ENCODE results near the gene METTL25B.

METTL25B gene

DNA sequence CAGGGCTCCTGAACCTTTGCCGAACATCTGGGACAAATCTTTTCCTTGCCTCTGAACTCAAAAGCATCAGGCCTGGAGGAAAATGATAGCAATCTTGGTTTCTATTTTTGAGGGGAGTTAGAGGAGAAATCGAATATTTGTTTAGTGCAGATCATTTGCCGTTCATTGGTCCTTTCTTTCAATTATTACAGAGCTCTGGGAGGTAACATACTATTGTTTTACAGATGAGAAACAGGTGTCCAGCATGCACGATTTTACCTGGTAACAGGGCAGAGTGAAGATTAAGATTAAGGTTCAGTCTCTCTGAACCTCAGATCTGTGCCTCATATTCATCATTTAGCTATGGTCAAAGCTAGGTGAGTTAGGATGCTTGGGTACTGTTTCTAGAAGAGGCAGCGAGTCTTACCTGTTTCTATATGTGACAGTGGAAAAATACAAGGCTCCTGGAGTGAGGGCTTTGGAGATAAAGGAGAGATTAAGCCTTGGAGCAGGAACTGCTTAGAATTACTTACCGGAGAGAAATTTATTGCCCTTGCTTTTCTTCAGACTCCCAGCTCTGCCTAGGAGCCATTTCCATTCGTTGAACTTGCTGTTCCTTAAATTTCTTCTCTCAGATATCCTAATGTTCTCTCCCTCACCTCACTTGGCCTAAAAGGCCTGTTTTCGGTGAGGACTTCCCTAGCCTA is 40.5 kb downstream of the METTL25B start:
- DNase-seq (ENCODE audit: low spot score), result no peak

DNA sequence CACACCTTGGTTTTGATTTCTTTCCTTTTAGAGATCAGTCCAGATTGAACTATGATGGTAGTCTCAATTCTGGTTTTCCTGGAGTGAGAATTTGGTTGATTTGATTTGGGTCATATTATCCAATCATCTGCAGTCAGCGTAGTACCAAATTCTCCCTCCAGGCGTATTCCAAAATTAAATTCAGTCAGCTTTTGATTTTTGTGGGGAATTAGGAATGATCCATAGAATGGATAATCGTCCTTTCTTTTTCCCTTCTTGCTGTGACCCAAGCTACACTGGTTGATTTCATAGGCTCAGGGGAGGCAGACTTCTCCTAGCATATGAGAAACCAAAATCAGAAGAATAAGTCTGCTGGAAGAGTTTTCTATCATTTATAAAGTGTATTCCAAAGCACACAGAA is 44.0 kb downstream of the METTL25B start:
- no peak for DNase-seq (ENCODE audit: low spot score)

DNA sequence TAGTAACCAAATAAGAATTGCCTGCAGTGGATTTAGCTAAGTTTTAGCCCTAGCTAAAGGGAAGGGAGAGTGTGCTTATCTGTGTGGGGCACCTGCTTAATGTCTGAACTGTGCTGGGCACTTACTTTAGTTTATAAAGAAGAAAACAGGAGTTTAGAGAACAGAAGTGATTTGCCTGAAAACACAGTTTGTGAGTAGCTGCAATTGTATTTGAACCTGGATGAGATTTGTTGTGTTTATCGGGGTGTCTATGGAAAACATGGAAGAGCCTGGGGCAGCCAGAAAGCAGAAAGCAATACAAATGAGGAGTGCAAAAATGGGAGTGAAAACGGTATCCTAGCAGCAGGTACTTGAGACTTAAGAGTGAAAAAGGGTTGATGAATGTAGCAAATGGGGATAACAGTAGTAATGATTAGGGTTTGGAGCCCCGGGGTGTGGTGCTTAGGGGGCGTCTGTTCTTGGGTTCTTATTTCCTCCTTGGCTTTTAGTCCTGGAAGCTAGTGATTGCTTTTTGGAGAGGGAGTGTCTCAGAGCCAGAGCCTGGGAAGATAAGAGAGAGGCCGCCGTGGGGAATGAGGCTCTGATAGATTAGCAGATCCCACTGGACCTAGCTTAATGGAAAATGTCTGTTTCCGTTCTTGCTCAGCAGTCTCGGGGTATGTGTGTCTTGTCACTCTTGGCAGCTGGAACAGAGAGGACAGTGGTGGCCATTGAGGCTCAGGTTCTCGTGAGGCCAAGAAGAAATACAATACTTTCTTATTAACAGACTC is 44.6 kb downstream of the METTL25B start:
- DNase-seq (ENCODE audit: low spot score), result no peak

DNA sequence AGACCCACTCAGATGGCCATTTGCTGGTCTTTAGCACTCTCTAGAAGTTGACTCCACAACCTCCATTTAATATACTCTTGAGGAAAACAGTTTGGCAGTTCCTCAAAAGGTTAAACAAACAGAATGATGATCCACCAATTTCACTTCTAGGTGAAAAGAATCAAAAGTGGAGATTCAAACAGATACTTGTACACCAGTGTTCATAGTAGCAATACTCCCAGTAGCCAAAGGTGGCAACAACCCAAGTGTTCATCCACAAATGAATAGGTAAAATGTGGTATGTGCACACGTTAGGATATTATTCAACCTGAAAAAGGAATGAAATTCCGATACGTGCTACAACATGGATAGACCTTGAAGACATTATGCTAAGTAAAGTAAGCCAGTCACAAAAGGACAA is 45.3 kb downstream of the METTL25B start:
- no peak for DNase-seq (ENCODE audit: low spot score)

DNA sequence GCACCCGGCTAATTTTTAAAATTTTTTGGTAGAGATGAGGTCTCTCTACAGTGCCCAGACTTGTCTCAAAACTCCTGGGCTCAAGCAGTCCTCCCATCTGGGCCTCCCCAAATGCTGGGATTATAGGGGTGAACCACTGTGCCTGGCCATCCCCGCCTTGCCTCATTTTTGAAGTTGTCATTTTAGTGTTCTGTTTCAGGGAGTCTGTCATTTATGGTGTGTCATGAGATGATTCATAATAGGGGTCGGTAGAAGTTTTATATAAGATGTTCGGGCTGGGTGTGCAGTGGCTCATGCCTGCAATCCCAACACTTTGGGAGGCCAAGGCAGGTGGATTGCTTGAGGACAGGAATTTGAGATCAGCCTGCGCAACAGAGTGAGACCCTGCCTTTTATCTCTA is 47.5 kb downstream of the METTL25B start:
- DNase-seq (ENCODE audit: low spot score), result no peak

DNA sequence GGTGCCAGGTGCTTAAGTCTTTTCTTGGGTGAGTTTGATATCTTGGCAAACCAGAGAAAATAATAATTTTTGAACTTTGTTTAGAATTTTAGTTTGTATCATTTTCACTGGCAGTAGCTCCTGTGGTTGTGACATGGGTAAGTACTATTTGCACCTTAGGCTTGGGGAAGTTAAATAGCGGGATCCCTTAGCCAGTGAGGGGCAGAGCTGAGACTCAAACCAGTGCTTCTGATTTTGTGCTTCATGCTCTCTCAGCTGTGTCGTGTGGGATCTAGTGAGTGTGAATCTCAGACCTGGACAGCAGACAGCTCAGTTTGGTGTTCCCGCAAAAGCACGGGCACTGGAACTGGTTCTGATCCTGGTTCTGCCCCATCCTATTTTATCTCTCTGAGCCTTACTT is 48.7 kb downstream of the METTL25B start:
- no peak for DNase-seq (ENCODE audit: low spot score)

DNA sequence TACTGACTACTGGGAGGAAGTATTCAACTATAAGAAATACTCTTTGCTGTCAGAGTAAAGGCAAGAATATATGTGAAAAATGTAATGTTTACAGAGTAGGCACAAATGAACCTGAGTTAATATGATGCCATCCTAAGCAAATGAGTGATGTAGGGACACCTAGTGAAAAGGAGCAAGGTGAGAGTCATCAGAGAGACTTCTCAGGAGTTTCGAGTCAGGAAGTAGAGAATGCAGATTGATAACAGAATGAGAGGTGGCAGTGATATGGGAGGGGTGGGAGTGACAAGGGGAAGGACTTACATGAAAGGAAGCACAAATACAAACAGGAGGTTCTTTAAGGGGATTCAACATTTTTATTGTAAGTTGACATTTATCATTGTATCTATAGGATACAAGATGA is 49.3 kb downstream of the METTL25B start:
- no peak for DNase-seq (ENCODE audit: low spot score)

DNA sequence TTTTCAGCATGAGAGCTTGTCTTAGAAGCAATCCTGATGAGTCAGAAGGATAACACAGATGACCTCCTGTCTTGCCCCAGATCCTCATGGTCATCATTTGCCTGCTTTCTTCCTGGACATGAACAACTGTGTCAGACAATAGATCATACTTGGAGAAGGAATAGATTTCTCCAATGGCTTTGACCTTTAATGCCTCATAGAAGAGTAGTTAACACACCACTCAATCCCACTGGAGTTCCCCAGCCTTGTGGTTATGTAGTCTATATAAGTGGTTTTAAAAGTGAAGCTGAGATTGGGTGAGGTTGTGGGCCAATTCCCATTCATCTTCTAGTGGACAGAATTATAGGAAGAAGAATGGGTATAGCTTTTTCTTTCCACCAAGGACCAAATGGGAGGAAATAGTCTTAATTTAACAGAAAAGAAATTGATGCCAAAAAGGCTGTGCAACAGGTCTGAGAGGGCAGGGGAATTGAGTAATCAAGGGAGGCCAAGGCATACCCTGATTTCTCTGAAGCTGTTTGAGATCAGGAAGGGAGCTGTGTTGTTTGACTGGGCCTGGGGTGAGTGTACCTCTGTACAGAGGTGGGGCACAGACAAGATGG is 53.4 kb downstream of the METTL25B start:
- no peak for DNase-seq (ENCODE audit: low spot score)

DNA sequence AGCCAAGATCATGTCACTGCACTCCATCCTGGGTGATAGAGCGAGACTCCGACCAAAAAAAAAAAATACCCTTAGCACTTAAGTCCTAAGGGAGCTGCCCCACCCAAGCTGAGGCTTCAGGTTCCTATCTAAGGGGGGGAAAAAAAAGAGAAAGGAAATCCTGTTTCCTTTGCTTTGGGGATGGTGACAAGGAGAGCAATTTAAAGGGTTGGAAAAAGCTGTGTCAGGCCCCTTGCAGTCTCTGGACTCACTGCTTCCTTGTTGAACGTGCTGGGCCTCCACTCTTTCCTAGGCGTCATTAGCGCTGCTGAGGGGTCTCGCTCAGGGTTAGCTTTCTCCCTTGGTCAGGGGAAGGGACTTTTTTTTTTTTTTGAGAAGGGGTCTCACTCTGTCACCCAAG is 57.2 kb downstream of the METTL25B start:
- no peak for DNase-seq (ENCODE audit: low spot score)
